Cerebellar cortex (tissue), 1 donor: ENCODE measurements around the gene SLC7A10.
"Not testable (repeated sequence)": the region's sequence is repeated elsewhere in the genome, so short reads cannot be mapped to it uniquely, and the experiment has no call there.

Source experiments
- DNase-seq: peaks from one replicate; pipeline ENCODE4 v3.0.0-alpha.2; 2015; ENCODE audit warnings: low spot score

SLC7A10 gene

GRCh38 chr19:33216198-33216830 is 9.3 kb downstream of the SLC7A10 start:
- DNase-seq: no peak

- no peak for DNase-seq
Observed at GRCh38 chr19:33215438-33216197, 10.0 kb downstream of the SLC7A10 start.

GRCh38 chr19:33214596-33214995 is 11.1 kb downstream of the SLC7A10 start:
- peak; percentile 41 for DNase-seq

GRCh38 chr19:33212436-33213172 is 13.0 kb downstream of the SLC7A10 start:
- DNase-seq: no peak

- DNase-seq: no peak
Observed at GRCh38 chr19:33211794-33212435, 13.7 kb downstream of the SLC7A10 start.

GRCh38 chr19:33210266-33210940 is 15.2 kb downstream of the SLC7A10 start:
- DNase-seq: no peak

GRCh38 chr19:33209850-33210230 is 15.8 kb downstream of the SLC7A10 start:
- DNase-seq: not testable (repeated sequence)

- peak; percentile 4 for DNase-seq
Observed at GRCh38 chr19:33208904-33209849, 16.5 kb downstream of the SLC7A10 start.

GRCh38 chr19:33208371-33208895 is 17.2 kb downstream of the SLC7A10 start:
- no peak for DNase-seq

GRCh38 chr19:33207903-33208302 is 17.7 kb downstream of the SLC7A10 start:
- no peak for DNase-seq

GRCh38 chr19:33207040-33207620 is 18.5 kb downstream of the SLC7A10 start:
- no peak for DNase-seq

- no peak for DNase-seq
Observed at GRCh38 chr19:33206261-33207039, 19.2 kb downstream of the SLC7A10 start.

- DNase-seq: no peak
Observed at GRCh38 chr19:33205531-33206260, 20.0 kb downstream of the SLC7A10 start.

GRCh38 chr19:33205110-33205509 is 20.5 kb downstream of the SLC7A10 start:
- no peak for DNase-seq

- no peak for DNase-seq
Observed at GRCh38 chr19:33204136-33204973, 21.3 kb downstream of the SLC7A10 start.

GRCh38 chr19:33203529-33203928 is 22.1 kb downstream of the SLC7A10 start:
- no peak for DNase-seq
